Calu3 (cell line): Measurements from ENCODE around the gene WTAP. TPM values are rescaled to one million over a fixed set of nuclear protein-coding genes. Genes with fewer than 3 reads are reported as not detected.

Source experiments
- BruUV-seq: library from RNA; stranded (reverse); fragments of 400-500 nt; replicated peaks from 2 replicates; lab custom pipeline; 2021; lab: Mats Ljungman, UMichigan
- CTCF ChIA-PET: fragments of 300-600 bp; sonication (Branson Sonifier 250); formaldehyde crosslinking; loops from one replicate; lab custom pipeline; 2022; ENCODE audit warnings: antibody characterized with exemption; lab: Charles Lee
- DNase-seq: peaks from one replicate; pipeline ENCODE4 v3.0.0; 2022
- H3K27ac Mint-ChIP-seq: one replicate; pipeline ENCODE4 v1.8.0; 2022; ENCODE audit warnings: mixed read lengths; ENCODE audit not compliant: unreplicated experiment
- H3K27me3 Mint-ChIP-seq: one replicate; pipeline ENCODE4 v1.8.0; 2022; ENCODE audit warnings: mixed read lengths; ENCODE audit not compliant: unreplicated experiment
- H3K36me3 Mint-ChIP-seq: one replicate; pipeline ENCODE4 v1.8.0; 2022; ENCODE audit warnings: mild to moderate bottlenecking, moderate library complexity, mixed read lengths; ENCODE audit not compliant: insufficient read depth, unreplicated experiment
- H3K4me1 Mint-ChIP-seq: one replicate; pipeline ENCODE4 v1.8.0; 2022; ENCODE audit warnings: mild to moderate bottlenecking, low read depth, mixed read lengths; ENCODE audit not compliant: unreplicated experiment
- H3K4me3 Mint-ChIP-seq: one replicate; pipeline ENCODE4 v1.8.0; 2022; ENCODE audit warnings: mild to moderate bottlenecking, low read depth, moderate library complexity, mixed read lengths; ENCODE audit not compliant: unreplicated experiment
- H3K9me3 Mint-ChIP-seq: one replicate; pipeline ENCODE4 v1.8.0; 2022; ENCODE audit warnings: low read depth, mixed read lengths; ENCODE audit not compliant: unreplicated experiment
- CTCF ChIP-seq: fragments of 200-600 bp; IDR thresholded peaks from one replicate; pipeline ENCODE4 v1.8.0; 2022; ENCODE audit warnings: antibody characterized with exemption; ENCODE audit not compliant: unreplicated experiment
- intact Hi-C: fragments of 100-400 bp; cut with micrococcal nuclease; formaldehyde crosslinking; loops from one replicate; pipeline ENCODE4 v1.10.0; 2022; ENCODE audit not compliant: unreplicated experiment
- total RNA-seq: library from RNA; stranded (reverse); gene quantifications from 2 replicates; pipeline ENCODE4 v1.2.3, GENCODE V29; 2022

Gene WTAP
- total RNA-seq, 1 experiment from 2014 or later: 103 TPM

- peak overlapping the region; percentile 99 for H3K4me3 Mint-ChIP-seq
- H3K27ac Mint-ChIP-seq: peak overlapping the region; percentile 88
- H3K9me3 Mint-ChIP-seq: no peaks in the 10 kb centered on the region
- CTCF ChIA-PET: no interaction called here
- peaks cover 36% of the 10 kb centered on the region for H3K4me1 Mint-ChIP-seq
- no peak for DNase-seq
- TF ChIP-seq CTCF: no peak
- H3K27me3 Mint-ChIP-seq: no peaks in the 10 kb centered on the region
- H3K36me3 Mint-ChIP-seq: peaks cover 77% of the 10 kb centered on the region
- no TSS peak for BruUV-seq
- intact Hi-C loops: no loop called here
Observed at GRCh38 chr6:159760602-159761057, 33.3 kb downstream of the WTAP start.

GRCh38 chr6:159761129-159761872, 34.0 kb downstream of the WTAP start:
- intact Hi-C loops: no loop called here
- H3K4me1 Mint-ChIP-seq: peaks cover 36% of the 10 kb centered on the region
- no peak for TF ChIP-seq CTCF
- DNase-seq: no peak
- H3K36me3 Mint-ChIP-seq: peaks cover 77% of the 10 kb centered on the region
- peak overlapping the region; percentile 88 for H3K27ac Mint-ChIP-seq
- CTCF ChIA-PET: interaction anchor here (1.0 to 1.1 kb wide), 2 partner anchors 29 to 70 kb away, joined by 3 to 4 read pairs; partner anchors contain the start of gene MRPL18
- H3K4me3 Mint-ChIP-seq: peak overlapping the region; percentile 99
- no peaks in the 10 kb centered on the region for H3K9me3 Mint-ChIP-seq
- TSS peak; percentile 75 for BruUV-seq
- H3K27me3 Mint-ChIP-seq: no peaks in the 10 kb centered on the region

- no peak for TF ChIP-seq CTCF
- H3K36me3 Mint-ChIP-seq: peaks cover 79% of the 10 kb centered on the region
- H3K27me3 Mint-ChIP-seq: no peaks in the 10 kb centered on the region
- peak within 1 kb of the TSS; percentile 99 for H3K4me3 Mint-ChIP-seq
- no peaks in the 10 kb centered on the region for H3K9me3 Mint-ChIP-seq
- BruUV-seq: no TSS peak
- intact Hi-C loops: loop anchor here (1.0 kb wide), 1 partner anchor 69 kb away; the partner anchor contains the start of gene SOD2
- H3K27ac Mint-ChIP-seq: peak within 1 kb of the TSS; percentile 88
- peak; percentile 96 for DNase-seq
- H3K4me1 Mint-ChIP-seq: peaks cover 36% of the 10 kb centered on the region
- CTCF ChIA-PET: interaction anchor here (0.6 to 1.1 kb wide), 3 partner anchors 12 to 70 kb away, joined by 3 to 4 read pairs (median 3); partner anchors contain the start of gene MRPL18
Observed at GRCh38 chr6:159761873-159762680, 34.8 kb downstream of the WTAP start, which contains the start of gene ACAT2. Gene ACAT2 (plus strand): TSS chr6:159762045. CDS start chr6:159762088, 43 bp downstream.

GRCh38 chr6:159762681-159763293, 35.5 kb downstream of the WTAP start:
- BruUV-seq: no TSS peak
- no peaks in the 10 kb centered on the region for H3K27me3 Mint-ChIP-seq
- H3K4me3 Mint-ChIP-seq: peak overlapping the region; percentile 99
- H3K36me3 Mint-ChIP-seq: peaks cover 80% of the 10 kb centered on the region
- DNase-seq: no peak
- peaks cover 36% of the 10 kb centered on the region for H3K4me1 Mint-ChIP-seq
- no peak for TF ChIP-seq CTCF
- intact Hi-C loops: loop anchor here (1.0 kb wide), 1 partner anchor 69 kb away; the partner anchor contains the start of gene SOD2
- CTCF ChIA-PET: no interaction called here
- H3K9me3 Mint-ChIP-seq: no peaks in the 10 kb centered on the region
- peak overlapping the region; percentile 88 for H3K27ac Mint-ChIP-seq
